Skeletal muscle tissue (tissue), 4 donors: ENCODE data around the gene GPR15. TPM values are rescaled to one million over a fixed set of nuclear protein-coding genes. Genes with fewer than 3 reads are reported as not detected.

Source experiments
- H3K27ac ChIP-seq: one replicate; pipeline ENCODE4 v1.7.0; 2013; ENCODE audit warnings: mild to moderate bottlenecking, low read depth, low read length, inconsistent platforms
- H3K27me3 ChIP-seq, 3 donors: one replicate each; pipeline ENCODE4 v1.7.0; 2013; ENCODE audit warnings: low read length in 3 of 3; ENCODE audit not compliant: control insufficient read depth in 3 of 3, insufficient read depth in 3 of 3
- H3K36me3 ChIP-seq, 3 donors: one replicate each; pipeline ENCODE4 v1.7.0; 2013; ENCODE audit warnings: low read length in 3 of 3; ENCODE audit not compliant: control insufficient read depth in 3 of 3, insufficient read depth in 3 of 3
- H3K4me1 ChIP-seq, 3 donors: one replicate each; pipeline ENCODE4 v1.7.0; 2013; ENCODE audit warnings: low read length in 3 of 3, mild to moderate bottlenecking in 3 of 3; ENCODE audit not compliant: control insufficient read depth in 3 of 3, insufficient read depth in 3 of 3
- H3K4me3 ChIP-seq, 3 donors: one replicate each; pipeline ENCODE4 v1.7.0; 2013; ENCODE audit warnings: low read length in 3 of 3
- H3K9ac ChIP-seq, 3 donors: one replicate each; pipeline ENCODE4 v1.7.0; 2013; ENCODE audit warnings: low read length in 3 of 3, mild to moderate bottlenecking in 3 of 3, moderate library complexity in 2 of 3, low read depth in 1 of 3
- H3K9me3 ChIP-seq, 3 donors: one replicate each; pipeline ENCODE4 v1.7.0; 2013; ENCODE audit warnings: low read length in 3 of 3; ENCODE audit not compliant: control insufficient read depth in 3 of 3
- total RNA-seq: library from RNA; depleted of rRNA; stranded (reverse); fragments of >200 nt; gene quantifications from one replicate; pipeline ENCODE4 v1.2.3, GENCODE V29; 2014
- donor health status: Osteomylitis.

The GPR15 gene
- total RNA-seq, 1 donor from 2014 or later, result not detected

- Histone ChIP-seq H3K4me1 (no peaks in the 10 kb centered on the region), H3K9me3 (no peaks in the 10 kb centered on the region), H3K27me3 (no peaks in the 10 kb centered on the region), H3K36me3 (peaks cover 4 to 10% (median 7%) of the 10 kb centered on the region in 3 donors), H3K27ac (no peak overlapping the region), H3K4me3 (no peak overlapping the region), H3K9ac (no peak overlapping the region)
Measured at GRCh38 chr3:98513091-98513511, 18.7 kb upstream of the GPR15 start.

- H3K27ac ChIP-seq, result no peak overlapping the region
- no peaks in the 10 kb centered on the region for H3K9me3 ChIP-seq
- no peaks in the 10 kb centered on the region for H3K27me3 ChIP-seq
- H3K4me1 ChIP-seq, result no peaks in the 10 kb centered on the region
- H3K9ac ChIP-seq, result no peak overlapping the region
- peaks cover 4 to 13% (median 10%) of the 10 kb centered on the region in 3 donors for H3K36me3 ChIP-seq
- no peak overlapping the region for H3K4me3 ChIP-seq
Measured at GRCh38 chr3:98513736-98514135, 18.0 kb upstream of the GPR15 start.

GRCh38 chr3:98514948-98515347 is 16.8 kb upstream of the GPR15 start:
- Histone ChIP-seq H3K36me3 (peaks cover 4 to 17% (median 14%) of the 10 kb centered on the region in 3 donors), H3K27ac (no peak overlapping the region), H3K4me1 (peaks cover 0 to 8% (median 3%) of the 10 kb centered on the region in 3 donors), H3K9me3 (no peaks in the 10 kb centered on the region), H3K9ac (no peak overlapping the region), H3K27me3 (no peaks in the 10 kb centered on the region), H3K4me3 (no peak overlapping the region)

GRCh38 chr3:98518816-98519215 is 13.0 kb upstream of the GPR15 start:
- Histone ChIP-seq H3K36me3 (peaks cover 4 to 16% (median 15%) of the 10 kb centered on the region in 3 donors), H3K27ac (no peak overlapping the region), H3K4me3 (no peak overlapping the region), H3K9ac (no peak overlapping the region), H3K4me1 (peaks cover 4 to 27% (median 13%) of the 10 kb centered on the region in 3 donors), H3K27me3 (no peaks in the 10 kb centered on the region), H3K9me3 (no peaks in the 10 kb centered on the region)

- H3K36me3 ChIP-seq, result peaks cover 4 to 15% (median 15%) of the 10 kb centered on the region in 3 donors
- no peak overlapping the region for H3K27ac ChIP-seq
- no peak overlapping the region for H3K4me3 ChIP-seq
- H3K4me1 ChIP-seq, result peaks cover 4 to 27% (median 13%) of the 10 kb centered on the region in 3 donors
- H3K27me3 ChIP-seq, result no peaks in the 10 kb centered on the region
- no peak overlapping the region for H3K9ac ChIP-seq
- no peaks in the 10 kb centered on the region for H3K9me3 ChIP-seq
Measured at GRCh38 chr3:98519351-98519750, 12.4 kb upstream of the GPR15 start.

GRCh38 chr3:98521897-98522543 is 9.8 kb upstream of the GPR15 start:
- peaks cover 4 to 27% (median 13%) of the 10 kb centered on the region in 3 donors for H3K4me1 ChIP-seq
- H3K36me3 ChIP-seq, result peaks cover 0 to 15% (median 7%) of the 10 kb centered on the region in 3 donors
- peak overlapping the region; percentile 75 to 92 (median 82) for H3K9ac ChIP-seq
- H3K27ac ChIP-seq, result peak overlapping the region; percentile 93
- no peaks in the 10 kb centered on the region for H3K27me3 ChIP-seq
- H3K4me3 ChIP-seq, result peak overlapping the region; percentile 70 to 94 (median 74)
- H3K9me3 ChIP-seq, result no peaks in the 10 kb centered on the region

GRCh38 chr3:98522544-98523281 is 9.1 kb upstream of the GPR15 start, which contains the start of gene CLDND1:
CLDND1 (minus strand) TSS chr3:98522902; CDS start chr3:98521424, 1,478 bp downstream.
- Histone ChIP-seq H3K4me1 (peaks cover 4 to 27% (median 13%) of the 10 kb centered on the region in 3 donors), H3K4me3 (peak within 1 kb of the TSS; percentile 70 to 94 (median 74)), H3K9ac (peak within 1 kb of the TSS; percentile 75 to 92 (median 82))

GRCh38 chr3:98525494-98525893 is 6.3 kb upstream of the GPR15 start:
- Histone ChIP-seq H3K27me3 (no peaks in the 10 kb centered on the region), H3K36me3 (peaks cover 0 to 4% (median 0%) of the 10 kb centered on the region in 3 donors), H3K9ac (no peak overlapping the region), H3K4me1 (peaks cover 4 to 18% (median 10%) of the 10 kb centered on the region in 3 donors), H3K9me3 (no peaks in the 10 kb centered on the region), H3K27ac (no peak overlapping the region), H3K4me3 (no peak overlapping the region)

More at GRCh38 chr3:98522544-98523281, 9.1 kb upstream of the GPR15 start, which contains the start of gene CLDND1:
- no peaks in the 10 kb centered on the region for H3K9me3 ChIP-seq
- H3K27ac ChIP-seq, result peak within 1 kb of the TSS; percentile 93
- H3K27me3 ChIP-seq, result no peaks in the 10 kb centered on the region
- H3K36me3 ChIP-seq, result peaks cover 0 to 15% (median 7%) of the 10 kb centered on the region in 3 donors

- H3K4me3 ChIP-seq, result no peak overlapping the region
- H3K9ac ChIP-seq, result no peak overlapping the region
- no peaks in the 10 kb centered on the region for H3K9me3 ChIP-seq
- H3K27ac ChIP-seq, result no peak overlapping the region
- H3K36me3 ChIP-seq, result no peaks in the 10 kb centered on the region
- H3K27me3 ChIP-seq, result no peaks in the 10 kb centered on the region
- no peaks in the 10 kb centered on the region for H3K4me1 ChIP-seq
Measured at GRCh38 chr3:98528474-98529346, 3.1 kb upstream of the GPR15 start.
